GM21737 (cell line): ENCODE measurements around the gene CTSF.
"Not testable (repeated sequence)": the region's sequence is repeated elsewhere in the genome, so short reads cannot be mapped to it uniquely, and the experiment has no call there.

Experiments used
- ATAC-seq: cut with Tn5 transposase; IDR thresholded peaks from one replicate; pipeline ENCODE4 v1.9.1; 2021; ENCODE audit warnings: mild to moderate bottlenecking, moderate library complexity; ENCODE audit not compliant: unreplicated experiment

Gene CTSF

GRCh38 chr11:66589996-66590675, 21.7 kb upstream of the CTSF start:
- ATAC-seq = no peak

DNA sequence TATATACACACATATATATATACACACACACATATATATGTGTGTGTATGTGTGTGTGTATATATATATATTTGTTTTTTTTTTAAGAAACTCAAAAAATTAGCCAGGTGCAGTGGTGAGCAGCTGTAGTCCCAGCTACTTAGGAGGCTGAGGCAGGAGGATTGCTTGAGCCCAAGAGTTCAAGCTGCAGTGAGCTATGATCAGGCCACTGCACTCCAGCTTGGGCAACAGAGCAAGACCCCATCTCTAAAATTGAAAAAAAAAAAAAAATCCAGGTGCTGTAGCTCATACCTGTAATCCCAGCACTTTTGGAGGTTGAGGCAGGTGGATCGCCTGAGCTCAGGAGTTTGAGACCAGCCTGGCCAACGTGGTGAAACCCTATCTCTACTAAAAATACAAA, 20.9 kb upstream of the CTSF start:
- ATAC-seq = not testable (repeated sequence)

DNA sequence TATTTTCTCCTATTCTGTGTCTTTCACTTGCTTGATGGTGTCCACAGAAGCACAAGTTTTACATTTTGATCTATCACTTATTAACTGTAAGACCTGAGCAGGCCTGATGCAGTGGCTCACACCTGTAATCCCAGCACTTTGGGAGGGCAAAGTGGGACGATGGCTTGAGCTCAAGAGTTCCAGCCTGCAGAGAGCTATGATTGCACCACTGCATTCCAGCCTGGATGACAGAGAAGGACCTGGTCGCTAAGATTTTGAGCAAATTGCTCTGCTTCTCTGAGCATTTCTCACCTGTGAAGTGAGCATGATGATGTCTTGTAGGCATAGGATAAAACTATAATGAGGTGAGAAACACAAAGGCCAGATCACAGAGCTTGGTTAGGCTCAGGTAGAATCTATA, 17.7 kb upstream of the CTSF start:
- no peak for ATAC-seq

DNA sequence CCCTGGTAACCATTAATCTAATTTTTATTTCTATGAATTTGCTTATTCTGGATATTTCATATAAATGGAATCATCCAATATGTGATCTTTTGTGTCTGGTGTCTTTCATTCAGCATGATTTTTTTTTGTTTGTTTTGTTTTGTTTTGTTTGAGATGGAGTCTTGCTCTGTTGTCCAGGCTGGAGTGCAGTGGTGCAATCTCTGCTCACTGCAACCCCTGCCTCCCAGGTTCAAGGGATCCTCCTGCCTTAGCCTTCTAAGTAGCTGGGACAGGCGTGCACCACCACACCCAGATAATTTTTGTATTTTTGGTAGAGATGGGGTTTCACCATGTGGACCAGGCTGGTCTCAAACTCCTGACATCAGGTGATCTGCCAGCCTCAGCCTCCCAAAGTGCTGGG, 17.0 kb upstream of the CTSF start:
- ATAC-seq = not testable (repeated sequence)

DNA sequence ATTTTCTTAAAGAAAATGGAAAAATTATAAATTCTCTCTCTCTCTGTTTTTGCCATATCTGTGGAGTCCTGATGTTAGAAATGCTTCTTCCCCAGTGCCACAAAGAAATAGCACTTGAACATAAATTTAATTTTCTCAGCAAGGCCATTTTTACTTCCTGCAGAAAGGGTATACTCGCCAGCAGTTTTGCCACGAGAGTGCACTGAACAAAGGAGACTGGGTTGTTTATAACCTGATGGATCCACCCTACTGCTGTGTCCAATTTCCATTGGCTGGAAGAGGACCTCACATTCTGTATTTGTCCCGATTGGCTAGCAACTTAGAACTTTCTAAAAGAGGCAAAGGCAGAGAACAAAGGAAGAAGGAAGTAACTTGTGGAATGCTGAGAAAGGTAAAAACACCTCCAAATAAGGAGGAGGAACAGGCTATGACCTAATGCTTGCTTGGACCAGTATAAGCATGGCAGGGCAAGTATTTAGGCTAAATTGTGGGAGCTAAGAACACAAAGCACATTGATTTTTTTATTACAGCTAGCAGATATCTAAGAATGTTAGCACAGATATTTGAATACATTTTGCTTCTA, 14.2 kb upstream of the CTSF start:
- not testable (repeated sequence) for ATAC-seq

DNA sequence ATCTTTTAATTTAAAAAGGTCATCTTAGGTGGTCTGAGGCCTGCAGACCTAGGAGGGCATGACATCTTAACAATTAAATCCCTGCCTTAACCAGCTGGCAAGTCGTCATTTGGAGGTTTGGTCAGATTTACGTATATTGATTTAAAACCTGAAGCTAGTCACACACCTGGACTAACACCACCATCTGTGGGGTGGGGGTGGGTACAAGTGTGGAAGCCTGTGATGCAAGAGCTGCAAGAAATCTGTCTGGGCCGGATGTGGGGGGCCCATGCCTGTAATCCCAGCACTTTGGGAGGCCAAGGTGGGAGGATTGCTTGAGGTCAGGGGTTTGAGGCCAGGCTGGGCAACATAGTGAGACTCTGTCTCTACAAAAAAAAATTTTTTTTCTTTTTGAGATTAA, 12.9 kb upstream of the CTSF start:
- ATAC-seq = no peak

DNA sequence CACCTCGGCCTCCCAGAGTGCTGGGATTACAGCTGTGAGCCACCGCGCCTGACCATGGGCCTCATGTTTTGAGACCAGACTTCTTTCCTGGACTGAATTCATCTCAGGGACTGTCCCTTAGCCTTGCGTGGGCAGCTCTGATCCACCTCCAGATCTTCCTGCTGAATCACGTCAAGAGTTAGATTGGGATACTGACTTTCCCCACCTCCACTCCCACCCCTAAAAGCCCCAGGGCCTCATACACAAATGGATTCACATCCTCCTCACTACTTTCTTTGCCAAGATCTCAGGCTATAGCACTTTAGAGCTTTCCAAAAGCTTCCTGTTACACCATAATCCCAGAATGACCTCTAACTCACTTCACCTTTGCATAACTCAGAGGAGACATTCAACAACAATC, 12.4 kb upstream of the CTSF start:
- ATAC-seq = no peak

- ATAC-seq = no peak
These were observed 10.7 kb upstream of the CTSF start for GRCh38 chr11:66579017-66579606.

GRCh38 chr11:66570850-66571180, 2.4 kb upstream of the CTSF start:
- no peak for ATAC-seq

GRCh38 chr11:66570079-66570849, 1.9 kb upstream of the CTSF start:
- no peak for ATAC-seq

- ATAC-seq = no peak
These were observed 670 bp upstream of the CTSF start for GRCh38 chr11:66569076-66569475.

- ATAC-seq = no peak
These were observed 651 bp downstream of the CTSF start for GRCh38 chr11:66567787-66568123.

- no peak for ATAC-seq
These were observed 2.2 kb downstream of the CTSF start for GRCh38 chr11:66566221-66566620.

- no peak for ATAC-seq
These were observed 3.4 kb downstream of the CTSF start for GRCh38 chr11:66564984-66565383.

DNA sequence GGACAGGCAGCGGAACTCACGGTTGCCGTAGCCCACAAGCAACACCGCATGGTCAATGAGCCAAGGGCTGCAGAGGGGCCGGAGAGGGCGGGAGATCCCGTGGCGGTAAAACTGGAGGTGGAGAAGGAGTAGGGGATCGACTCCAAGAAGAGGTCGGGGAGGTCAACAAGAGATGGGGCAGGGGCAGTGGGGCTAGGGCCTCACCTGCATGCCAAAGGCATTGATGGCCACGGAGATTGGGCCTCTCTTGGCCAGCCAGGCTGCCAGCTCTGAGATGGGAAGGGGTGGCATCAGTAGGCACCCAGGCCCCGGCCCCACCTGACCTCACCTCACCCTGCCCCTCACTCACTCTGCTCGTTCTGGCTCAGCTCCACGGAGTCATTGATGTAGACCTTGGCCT, 3.9 kb downstream of the CTSF start:
- no peak for ATAC-seq

DNA sequence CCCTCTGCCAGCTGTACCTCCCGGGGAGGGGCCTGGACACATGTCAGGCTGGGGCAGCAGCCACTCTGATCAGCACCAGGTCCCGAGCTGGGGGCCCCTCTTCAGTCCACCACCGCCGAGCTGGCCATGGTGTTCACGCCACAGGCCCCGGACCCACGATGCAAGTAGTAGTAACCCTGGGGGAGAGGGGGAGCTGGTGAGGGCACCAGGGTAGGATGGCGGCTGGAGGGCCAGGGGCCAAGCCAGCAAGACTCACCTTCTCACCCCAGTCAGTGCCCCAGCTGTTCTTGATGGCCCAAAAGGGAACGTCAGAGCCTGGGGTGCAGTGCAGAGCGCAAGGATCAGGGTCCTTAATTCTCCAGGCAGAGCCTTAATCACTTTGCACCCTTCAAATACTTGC, 4.6 kb downstream of the CTSF start:
- no peak for ATAC-seq

DNA sequence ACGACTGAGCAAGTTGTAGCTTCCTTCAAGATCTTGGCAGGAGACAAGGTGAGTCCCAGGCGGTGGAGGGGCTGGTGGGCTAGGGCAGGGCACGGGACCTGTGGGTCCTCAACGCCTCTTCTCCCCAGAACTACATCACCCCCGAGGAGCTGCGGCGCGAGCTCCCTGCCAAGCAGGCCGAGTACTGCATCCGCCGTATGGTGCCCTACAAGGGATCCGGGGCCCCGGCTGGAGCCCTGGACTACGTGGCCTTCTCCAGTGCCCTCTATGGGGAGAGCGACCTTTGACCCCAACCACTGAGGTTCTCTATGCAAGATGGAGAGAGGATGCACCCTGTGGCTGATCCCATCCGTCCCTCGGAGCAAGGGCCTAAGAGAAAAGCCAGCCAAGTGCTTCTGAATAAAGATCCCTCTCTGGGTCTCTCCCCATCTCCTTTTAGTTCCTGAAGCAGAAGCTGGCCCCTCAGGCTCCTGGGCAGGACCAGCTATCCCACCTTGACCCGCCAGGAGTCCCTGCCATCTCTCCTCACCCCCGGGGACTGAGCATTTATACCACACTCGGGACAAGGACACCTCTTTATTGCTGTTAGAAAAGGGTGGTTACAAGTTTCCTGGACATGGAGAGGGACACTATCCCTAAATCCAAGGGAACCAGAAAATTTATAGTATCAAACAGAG, 5.4 kb downstream of the CTSF start:
- ATAC-seq = no peak

DNA sequence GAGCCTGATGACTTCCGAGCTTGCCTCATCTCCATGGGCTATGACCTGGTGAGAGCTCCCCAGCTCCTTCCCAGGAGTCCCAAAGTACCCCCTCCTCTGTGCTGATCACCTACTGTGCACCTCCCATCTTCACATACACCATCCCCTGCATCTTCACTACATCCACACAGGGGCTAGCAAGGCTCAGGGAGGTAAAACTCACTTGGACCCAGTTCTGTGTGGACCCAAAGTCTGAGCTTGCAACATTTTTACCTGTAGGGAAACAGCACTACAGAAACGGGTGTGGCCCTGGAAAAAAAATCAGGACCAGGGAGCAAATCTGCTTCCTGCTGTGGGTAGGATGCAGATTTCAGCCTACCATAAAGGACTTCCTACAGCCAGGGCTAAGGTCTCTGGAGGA, 6.1 kb downstream of the CTSF start:
- no peak for ATAC-seq

- ATAC-seq = no peak
These were observed 6.5 kb downstream of the CTSF start for GRCh38 chr11:66561975-66562248.

DNA sequence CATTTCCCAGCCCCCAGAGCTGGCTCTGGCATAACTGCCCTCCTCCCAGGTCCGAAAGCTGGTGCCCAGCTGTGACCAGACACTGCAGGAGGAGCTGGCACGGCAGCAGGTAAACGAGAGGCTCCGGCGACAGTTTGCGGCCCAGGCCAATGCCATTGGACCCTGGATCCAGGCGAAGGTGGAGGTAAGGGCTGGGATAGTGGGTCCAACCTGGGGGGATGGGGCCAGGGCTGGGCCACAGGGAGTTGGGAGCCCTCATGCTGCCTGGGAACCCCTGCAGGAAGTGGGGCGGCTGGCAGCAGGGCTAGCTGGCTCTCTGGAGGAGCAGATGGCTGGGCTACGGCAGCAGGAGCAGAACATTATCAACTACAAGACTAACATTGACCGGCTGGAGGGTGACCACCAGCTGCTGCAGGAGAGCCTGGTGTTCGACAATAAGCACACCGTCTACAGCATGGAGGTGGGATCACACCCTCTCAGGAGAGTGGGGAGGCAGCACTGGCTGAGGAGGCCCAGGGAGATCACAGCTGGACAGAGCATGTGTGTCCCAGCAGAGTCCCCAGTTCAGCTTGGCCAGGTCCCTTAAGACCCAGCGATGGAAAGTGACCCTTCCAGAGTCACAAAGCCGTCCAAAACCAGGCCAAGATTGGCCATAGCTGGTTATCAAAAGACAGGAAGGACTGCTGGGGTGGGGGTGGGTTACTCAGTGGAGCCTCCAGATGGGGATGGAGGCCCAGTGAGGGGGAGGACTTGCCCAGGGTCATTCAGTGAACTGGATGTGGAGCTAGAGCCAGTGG, 7.0 kb downstream of the CTSF start:
- no peak for ATAC-seq
